Spleen (tissue), 7 donors: ENCODE data around the gene TSPYL4.

Experiments used
- POLR2A ChIP-seq, 3 donors: fragments of 450-650 bp; IDR thresholded peaks; one replicate each; pipeline ENCODE4 v1.5.1; 2017; ENCODE audit warnings: antibody characterized with exemption in 3 of 3, mild to moderate bottlenecking in 1 of 3
- POLR2AphosphoS5 ChIP-seq, 3 donors: sonication (generic); formaldehyde crosslinking; IDR thresholded peaks; one replicate each; pipeline ENCODE4 v1.5.1; 2017; ENCODE audit warnings: antibody characterized with exemption in 3 of 3
- TF ChIP-seq, protein P1 (sequence below), 11 experiments: fragments of 200-600 bp in 7 of 11; fragments of 450-650 bp in 4 of 11; sonication (generic) in 4 of 11; IDR thresholded peaks in 8 of 11; conservative IDR thresholded peaks in 3 of 11; 1 replicate in 7 of 11; 2 replicates in 4 of 11; pipeline versions ENCODE4 v1.4.0 to v1.8.0; 2016 to 2021; ENCODE audit warnings: antibody characterized with exemption in 11 of 11, inconsistent platforms in 4 of 11, mild to moderate bottlenecking in 1 of 11
- donor health status: DM: no; HTN: no; CAD: no; lungs with moderate emphysema.
- donor health status: DM: no; HTN: no; CAD: no.
- donor health status: DM: no; HTN: no; CAD: no.

DNA sequence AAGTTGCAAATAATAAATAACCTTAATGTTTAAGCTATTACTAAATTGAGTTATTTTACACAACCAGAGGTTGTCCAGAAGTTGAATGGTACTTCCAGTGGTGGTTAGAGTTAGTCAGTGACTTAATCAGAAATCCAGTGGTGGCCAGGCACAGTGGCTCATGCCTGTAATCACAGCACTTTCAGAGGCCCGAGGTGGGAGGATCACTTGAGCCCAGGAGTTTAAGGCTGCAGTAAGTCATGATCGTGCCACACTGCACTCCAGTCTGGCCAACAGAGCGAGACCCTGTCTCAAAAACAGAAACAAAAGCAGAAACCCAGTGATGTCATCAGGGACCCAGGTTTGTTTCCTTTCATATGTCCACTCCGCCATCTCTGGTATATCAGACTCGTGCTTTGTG, 35.0 kb downstream of the TSPYL4 start:
- TF ChIP-seq, protein P1, sequence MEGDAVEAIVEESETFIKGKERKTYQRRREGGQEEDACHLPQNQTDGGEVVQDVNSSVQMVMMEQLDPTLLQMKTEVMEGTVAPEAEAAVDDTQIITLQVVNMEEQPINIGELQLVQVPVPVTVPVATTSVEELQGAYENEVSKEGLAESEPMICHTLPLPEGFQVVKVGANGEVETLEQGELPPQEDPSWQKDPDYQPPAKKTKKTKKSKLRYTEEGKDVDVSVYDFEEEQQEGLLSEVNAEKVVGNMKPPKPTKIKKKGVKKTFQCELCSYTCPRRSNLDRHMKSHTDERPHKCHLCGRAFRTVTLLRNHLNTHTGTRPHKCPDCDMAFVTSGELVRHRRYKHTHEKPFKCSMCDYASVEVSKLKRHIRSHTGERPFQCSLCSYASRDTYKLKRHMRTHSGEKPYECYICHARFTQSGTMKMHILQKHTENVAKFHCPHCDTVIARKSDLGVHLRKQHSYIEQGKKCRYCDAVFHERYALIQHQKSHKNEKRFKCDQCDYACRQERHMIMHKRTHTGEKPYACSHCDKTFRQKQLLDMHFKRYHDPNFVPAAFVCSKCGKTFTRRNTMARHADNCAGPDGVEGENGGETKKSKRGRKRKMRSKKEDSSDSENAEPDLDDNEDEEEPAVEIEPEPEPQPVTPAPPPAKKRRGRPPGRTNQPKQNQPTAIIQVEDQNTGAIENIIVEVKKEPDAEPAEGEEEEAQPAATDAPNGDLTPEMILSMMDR (IDR thresholded peaks at IDR 0.05 in 8 of 11, conservative IDR thresholded peaks at IDR 0.05 in 3 of 11), result no peak
- TF ChIP-seq POLR2A (IDR thresholded peaks at IDR 0.05), result no peak
- no peak for TF ChIP-seq POLR2AphosphoS5 (IDR thresholded peaks at IDR 0.05)
